Stomach (tissue), 9 donors: ENCODE measurements around the gene AKR1B1. TPM values are rescaled to one million over a fixed set of nuclear protein-coding genes. Genes with fewer than 3 reads are reported as not detected.

ENCODE experiments used
- DNase-seq, 2 donors: peaks; one replicate each; pipeline versions ENCODE4 v3.0.0 to v3.0.0-alpha.2; 2013 to 2019
- H3K27ac ChIP-seq, 5 donors: fragments of 200-600 bp in 4 of 5; sonication (generic) in 4 of 5; one replicate each; pipeline ENCODE4 v1.5.1; 2013 to 2019; ENCODE audit warnings: mild to moderate bottlenecking in 1 of 5, moderate library complexity in 1 of 5
- H3K27me3 ChIP-seq, 3 donors: fragments of 200-600 bp; sonication (generic); one replicate each; pipeline ENCODE4 v1.5.1; 2017 to 2019; ENCODE audit warnings: mixed run types in 1 of 3
- H3K36me3 ChIP-seq, 4 donors: fragments of 200-600 bp; sonication (generic); 1 replicate in 3 of 4; 2 replicates in 1 of 4; pipeline ENCODE4 v1.5.1; 2016 to 2019
- H3K4me1 ChIP-seq, 4 donors: fragments of 200-600 bp; sonication (generic); one replicate each; pipeline ENCODE4 v1.5.1; 2016 to 2019
- H3K4me3 ChIP-seq, 4 donors: fragments of 200-600 bp; sonication (generic) in 3 of 4; one replicate each; pipeline ENCODE4 v1.5.1; 2016 to 2019; ENCODE audit warnings: mild to moderate bottlenecking in 1 of 4
- H3K9me3 ChIP-seq, 4 donors: fragments of 200-600 bp; sonication (generic); one replicate each; pipeline ENCODE4 v1.5.1; 2016 to 2019
- EP300 ChIP-seq: sonication (generic); formaldehyde crosslinking; IDR thresholded peaks from one replicate; pipeline ENCODE4 v1.6.1; 2017; ENCODE audit warnings: antibody characterized with exemption
- POLR2A ChIP-seq, 4 donors: fragments of 450-650 bp; IDR thresholded peaks; one replicate each; pipeline ENCODE4 v1.6.1; 2016; ENCODE audit warnings: antibody characterized with exemption in 4 of 4, control low read depth in 2 of 4, mild to moderate bottlenecking in 1 of 4, moderate library complexity in 1 of 4
- POLR2AphosphoS5 ChIP-seq, 3 donors: sonication (generic); formaldehyde crosslinking; IDR thresholded peaks; one replicate each; pipeline ENCODE4 v1.6.1; 2016; ENCODE audit warnings: antibody characterized with exemption in 3 of 3
- WGBS, 5 donors: extraction: QIAGEN DNeasy Blood & Tissue Kit in 3 of 5; methylation state at CpG; one replicate each; pipeline versions ENCODE4 v1.1.5 to v1.1.7; 2013 to 2018; 5-methylcytosine and 5-hydroxymethylcytosine counted together
- intact Hi-C: fragments of 100-400 bp; cut with DNase I; formaldehyde crosslinking; loops from one replicate; pipeline ENCODE4 v1.15.1; 2023; ENCODE audit warnings: low total_unique reads
- polyA plus RNA-seq, 3 donors: library from polyadenylated mRNA; stranded (reverse); fragments of 200-250 nt; gene quantifications; one replicate each; pipeline ENCODE4 v1.2.3, GENCODE V29; 2013
- total RNA-seq, 5 donors: library from RNA; depleted of rRNA; stranded (reverse); fragments of >200 nt; gene quantifications; one replicate each; pipeline versions ENCODE4 v1.1.0 to v1.2.3, GENCODE V29; 2014 to 2016
- TF ChIP-seq, protein P1 (sequence below), 7 experiments: fragments of 450-650 bp in 4 of 7; fragments of 200-600 bp in 3 of 7; sonication (generic) in 3 of 7; IDR thresholded peaks; one replicate each; pipeline ENCODE4 v1.5.1; 2016 to 2019; ENCODE audit warnings: antibody characterized with exemption in 7 of 7, control low read depth in 2 of 7, mild to moderate bottlenecking in 1 of 7
- donor health status: healthy with polysubstance abuse.
- donor health status: Bipolar disorder and iron deficiency.
- donor health status: healthy.

Gene AKR1B1
- total and polyA plus RNA-seq, 8 donors = 2.9 to 186 (median 38.5) TPM

DNA sequence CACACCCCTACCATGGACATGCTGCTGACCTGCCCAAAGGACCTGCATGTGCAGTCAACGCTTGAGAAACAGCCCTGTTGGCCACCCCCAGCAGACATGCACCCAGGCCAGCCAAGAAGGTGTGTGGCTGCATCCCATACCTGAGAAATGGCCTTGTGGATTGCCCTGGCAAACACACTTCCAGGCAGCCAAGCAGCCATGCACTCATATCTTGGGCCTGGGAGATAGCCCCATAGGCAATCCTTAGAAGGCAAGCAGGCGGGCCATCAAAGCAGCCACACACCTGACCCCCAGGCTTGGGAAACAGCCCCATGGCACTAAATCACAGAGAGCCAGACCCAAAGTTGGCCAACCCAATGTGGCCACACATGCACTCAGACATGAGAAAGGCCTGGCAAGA lies 4.9 kb upstream of the AKR1B1 start:
- TF ChIP-seq POLR2AphosphoS5 (IDR thresholded peaks at IDR 0.05) (no peak), EP300 (no peak), POLR2A (IDR thresholded peaks at IDR 0.05) (no peak)
- TF ChIP-seq, protein P1, sequence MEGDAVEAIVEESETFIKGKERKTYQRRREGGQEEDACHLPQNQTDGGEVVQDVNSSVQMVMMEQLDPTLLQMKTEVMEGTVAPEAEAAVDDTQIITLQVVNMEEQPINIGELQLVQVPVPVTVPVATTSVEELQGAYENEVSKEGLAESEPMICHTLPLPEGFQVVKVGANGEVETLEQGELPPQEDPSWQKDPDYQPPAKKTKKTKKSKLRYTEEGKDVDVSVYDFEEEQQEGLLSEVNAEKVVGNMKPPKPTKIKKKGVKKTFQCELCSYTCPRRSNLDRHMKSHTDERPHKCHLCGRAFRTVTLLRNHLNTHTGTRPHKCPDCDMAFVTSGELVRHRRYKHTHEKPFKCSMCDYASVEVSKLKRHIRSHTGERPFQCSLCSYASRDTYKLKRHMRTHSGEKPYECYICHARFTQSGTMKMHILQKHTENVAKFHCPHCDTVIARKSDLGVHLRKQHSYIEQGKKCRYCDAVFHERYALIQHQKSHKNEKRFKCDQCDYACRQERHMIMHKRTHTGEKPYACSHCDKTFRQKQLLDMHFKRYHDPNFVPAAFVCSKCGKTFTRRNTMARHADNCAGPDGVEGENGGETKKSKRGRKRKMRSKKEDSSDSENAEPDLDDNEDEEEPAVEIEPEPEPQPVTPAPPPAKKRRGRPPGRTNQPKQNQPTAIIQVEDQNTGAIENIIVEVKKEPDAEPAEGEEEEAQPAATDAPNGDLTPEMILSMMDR (IDR thresholded peaks at IDR 0.05) = no peak
- no peak overlapping the region for H3K4me3 ChIP-seq
- H3K4me1 ChIP-seq = peaks cover 0 to 7% (median 6%) of the 10 kb centered on the region in 4 donors
- no peak for DNase-seq
- intact Hi-C loops = no loop called here
- H3K36me3 ChIP-seq = no peaks in the 10 kb centered on the region
- no peak overlapping the region for H3K27ac ChIP-seq
- H3K27me3 ChIP-seq = no peaks in the 10 kb centered on the region
- 95 to 100% (median 100%) methylated on average over 1 to 2 of the region's 2 CpGs; no CpG with 5 or more reads in 1 of the 5 donors for WGBS, 5 donors
- H3K9me3 ChIP-seq = peaks cover 0 to 19% (median 12%) of the 10 kb centered on the region in 4 donors

DNA sequence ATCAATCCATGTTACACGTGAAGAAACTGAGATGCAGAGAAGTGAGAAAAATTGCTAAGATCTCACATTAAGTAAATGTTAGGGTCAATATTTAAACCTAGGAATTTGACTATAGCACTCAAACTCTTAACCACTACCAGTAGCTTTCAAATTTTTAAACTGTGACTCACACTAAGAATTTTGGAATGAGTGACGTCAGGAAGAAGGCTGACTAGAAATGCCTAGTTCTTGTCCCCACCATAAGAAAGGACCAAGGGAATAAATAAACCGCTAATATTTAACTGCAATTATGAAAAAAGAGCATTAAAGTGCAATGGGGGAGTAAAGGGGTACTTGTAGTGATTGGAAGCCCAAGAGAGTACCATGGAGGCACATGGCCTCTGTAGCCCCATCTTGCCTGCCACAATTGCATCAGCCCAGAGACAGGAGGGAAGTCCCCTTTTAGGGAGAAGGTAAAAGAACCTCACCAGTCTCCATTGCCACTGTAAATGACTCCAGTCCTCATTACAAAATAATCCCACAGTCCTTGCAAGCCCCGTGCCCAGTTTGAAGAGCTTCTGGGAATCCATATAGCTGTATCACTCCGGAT lies 3.5 kb upstream of the AKR1B1 start:
- Histone ChIP-seq H3K27ac (no peak overlapping the region), H3K36me3 (no peaks in the 10 kb centered on the region), H3K4me1 (peaks cover 8 to 16% (median 13%) of the 10 kb centered on the region in 4 donors), H3K27me3 (no peaks in the 10 kb centered on the region), H3K4me3 (no peak overlapping the region), H3K9me3 (peaks cover 0 to 19% (median 12%) of the 10 kb centered on the region in 4 donors)
- 77 to 88% (median 84%) methylated on average over 5 of the region's 5 CpGs for WGBS, 5 donors
- intact Hi-C loops = no loop called here
- DNase-seq = no peak
- no peak for TF ChIP-seq POLR2A (IDR thresholded peaks at IDR 0.05)

DNA sequence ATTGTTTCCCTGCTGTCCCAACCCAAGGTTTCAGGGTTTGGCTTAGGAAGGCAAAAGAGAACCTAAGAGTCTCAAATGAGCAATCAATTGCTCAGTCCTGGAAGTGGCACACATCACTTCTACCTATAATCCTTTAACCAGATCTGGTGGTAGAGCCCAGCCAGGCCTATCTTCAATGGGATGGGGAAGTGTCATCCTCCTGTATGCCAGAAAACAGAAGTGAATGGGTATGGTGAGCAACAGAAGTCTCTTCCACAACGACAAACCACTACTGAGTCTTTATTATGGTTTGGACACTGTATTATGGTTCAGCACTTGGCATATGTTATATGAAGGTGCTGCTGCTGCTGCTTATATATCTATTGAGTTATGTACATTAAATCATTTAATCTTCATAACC lies 3.0 kb upstream of the AKR1B1 start:
- 83 to 90% (median 89%) methylated on average over 1 of the region's 1 CpG for WGBS, 5 donors
- no peak for DNase-seq
- peaks cover 8 to 21% (median 17%) of the 10 kb centered on the region in 4 donors for H3K4me1 ChIP-seq

DNA sequence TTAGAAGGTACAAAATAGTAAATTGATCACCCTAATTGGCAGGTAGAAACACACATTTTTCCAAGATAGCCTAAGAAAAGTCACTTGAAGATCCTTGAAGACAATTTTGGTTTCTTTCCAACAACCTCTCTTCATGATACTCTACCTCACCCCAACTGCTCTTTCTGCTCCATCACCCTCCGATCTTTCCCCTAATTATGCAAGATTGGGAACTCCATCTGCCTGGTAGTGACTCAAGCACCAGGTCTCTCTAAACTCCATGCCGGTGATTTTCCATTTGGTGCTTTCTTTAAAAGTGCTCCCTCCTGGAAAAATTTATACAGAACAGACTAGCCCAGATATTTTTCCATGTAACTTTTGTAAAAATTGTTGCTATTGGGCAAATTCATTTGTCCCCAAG lies 1.1 kb upstream of the AKR1B1 start:
- H3K4me3 ChIP-seq = no peak overlapping the region
- no peak overlapping the region for H3K27ac ChIP-seq
- DNase-seq = no peak
- H3K4me1 ChIP-seq = peaks cover 8 to 22% (median 18%) of the 10 kb centered on the region in 4 donors
- no peaks in the 10 kb centered on the region for H3K27me3 ChIP-seq
- intact Hi-C loops = no loop called here
- 82 to 93% (median 91%) methylated on average over 2 of the region's 2 CpGs for WGBS, 5 donors
- no peak for TF ChIP-seq POLR2AphosphoS5 (IDR thresholded peaks at IDR 0.05)
- TF ChIP-seq, protein P1 (IDR thresholded peaks at IDR 0.05) = no peak
- TF ChIP-seq POLR2A (IDR thresholded peaks at IDR 0.05) = no peak
- TF ChIP-seq EP300 = no peak
- H3K9me3 ChIP-seq = peaks cover 0 to 13% (median 7%) of the 10 kb centered on the region in 4 donors
- peaks cover 0 to 13% (median 2%) of the 10 kb centered on the region in 4 donors for H3K36me3 ChIP-seq

More for the DNA sequence above, 3.0 kb upstream of the AKR1B1 start:
- no peaks in the 10 kb centered on the region for H3K36me3 ChIP-seq
- H3K27ac ChIP-seq = no peak overlapping the region
- TF ChIP-seq POLR2AphosphoS5 (IDR thresholded peaks at IDR 0.05) (no peak), EP300 (no peak), POLR2A (IDR thresholded peaks at IDR 0.05) (no peak)
- TF ChIP-seq, protein P1 (IDR thresholded peaks at IDR 0.05) = no peak
- peaks cover 0 to 19% (median 12%) of the 10 kb centered on the region in 4 donors for H3K9me3 ChIP-seq
- H3K27me3 ChIP-seq = no peaks in the 10 kb centered on the region
- intact Hi-C loops = no loop called here
- H3K4me3 ChIP-seq = no peak overlapping the region

DNA sequence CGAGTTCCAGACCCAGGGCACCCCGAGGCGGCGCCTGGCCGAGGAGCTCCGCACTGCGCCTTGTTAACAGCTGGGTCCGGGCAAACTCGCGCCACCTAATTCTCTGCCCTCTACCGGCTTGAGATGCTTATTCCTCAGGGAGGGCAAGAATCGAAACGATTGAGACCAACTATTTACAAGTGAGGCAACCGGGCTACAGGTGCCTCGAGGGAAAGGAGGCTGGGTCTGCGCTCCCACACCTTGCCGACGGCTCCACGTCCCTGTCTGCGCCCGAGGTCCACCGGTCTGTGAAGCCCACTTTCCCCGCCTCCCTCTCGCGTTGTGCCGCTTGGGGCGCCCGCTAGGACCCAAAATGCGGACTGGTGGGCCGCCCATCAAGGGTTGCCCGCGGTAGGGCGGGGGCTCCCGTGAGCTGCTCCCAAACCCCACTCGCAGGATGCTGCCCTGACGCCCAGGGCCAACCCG lies 527 bp downstream of the AKR1B1 start:
- Histone ChIP-seq H3K9me3 (no peaks in the 10 kb centered on the region), H3K4me3 (peak overlapping the region; percentile 91 to 94 (median 94)), H3K4me1 (peaks cover 8 to 38% (median 24%) of the 10 kb centered on the region in 4 donors), H3K36me3 (peaks cover 0 to 13% (median 2%) of the 10 kb centered on the region in 4 donors), H3K27ac (peak overlapping the region; percentile 88 to 92 (median 90)), H3K27me3 (no peaks in the 10 kb centered on the region)
- TF ChIP-seq, protein P1 (IDR thresholded peaks at IDR 0.05) = peak in 4 of 7 experiments; percentile 11 to 33 (median 20)
- no peak for TF ChIP-seq EP300
- no peak for TF ChIP-seq POLR2A (IDR thresholded peaks at IDR 0.05)
- peak; percentile 47 to 73 for DNase-seq
- WGBS, 5 donors = 1 to 3% (median 1%) methylated on average over 17 to 37 of the region's 37 CpGs
- intact Hi-C loops = no loop called here
